Hepatocyte (in vitro differentiated cells): ENCODE results near the gene SPON1. TPM values are rescaled to one million over a fixed set of nuclear protein-coding genes. Genes with fewer than 3 reads are reported as not detected.
"Not testable (repeated sequence)": the region's sequence is repeated elsewhere in the genome, so short reads cannot be mapped to it uniquely, and the experiment has no call there.

ENCODE experiments used
- DNase-seq: peaks from one replicate; pipeline ENCODE4 v3.0.0-alpha.2; 2016; ENCODE audit warnings: low spot score
- H2AFZ ChIP-seq: fragments of 200-600 bp; sonication (generic); 2 replicates; pipeline ENCODE4 v1.6.0; 2016; ENCODE audit warnings: antibody characterized with exemption, mild to moderate bottlenecking
- H3K27ac ChIP-seq: fragments of 200-600 bp; sonication (generic); 2 replicates; pipeline ENCODE4 v1.5.1; 2016; ENCODE audit warnings: mild to moderate bottlenecking
- H3K27me3 ChIP-seq: fragments of 200-600 bp; sonication (generic); 2 replicates; pipeline ENCODE4 v1.6.1; 2016
- H3K36me3 ChIP-seq: fragments of 200-600 bp; sonication (generic); replicated peaks from 2 replicates; pipeline ENCODE4 v1.5.1; 2016; ENCODE audit warnings: low read depth; ENCODE audit not compliant: insufficient read depth
- H3K4me1 ChIP-seq: fragments of 200-600 bp; sonication (generic); 2 replicates; pipeline ENCODE4 v1.5.1; 2016; ENCODE audit warnings: mild to moderate bottlenecking, moderate library complexity; ENCODE audit not compliant: insufficient read depth
- H3K4me2 ChIP-seq: fragments of 200-600 bp; sonication (generic); 2 replicates; pipeline ENCODE4 v1.6.0; 2016
- H3K4me3 ChIP-seq: fragments of 200-600 bp; sonication (generic); 2 replicates; pipeline ENCODE4 v1.5.1; 2016; ENCODE audit warnings: mild to moderate bottlenecking
- H3K79me2 ChIP-seq: fragments of 200-600 bp; sonication (generic); 2 replicates; pipeline ENCODE4 v1.6.0; 2017; ENCODE audit warnings: mild to moderate bottlenecking
- H3K9me2 ChIP-seq: fragments of 200-600 bp; sonication (generic); replicated peaks from 2 replicates; pipeline ENCODE4 v1.6.0; 2017; ENCODE audit warnings: mild to moderate bottlenecking; ENCODE audit not compliant: insufficient read depth
- H3K9me3 ChIP-seq: fragments of 200-600 bp; sonication (generic); 2 replicates; pipeline ENCODE4 v1.5.1; 2016; ENCODE audit warnings: low read depth, mild to moderate bottlenecking
- H4K20me1 ChIP-seq: fragments of 200-600 bp; sonication (generic); 2 replicates; pipeline ENCODE4 v1.6.0; 2016; ENCODE audit warnings: mild to moderate bottlenecking; ENCODE audit not compliant: insufficient read depth, poor library complexity, severe bottlenecking
- EZH2 ChIP-seq: fragments of 200-600 bp; sonication (generic); IDR thresholded peaks from 2 replicates; pipeline ENCODE4 v1.6.1; 2016; ENCODE audit warnings: antibody characterized with exemption, mild to moderate bottlenecking, borderline replicate concordance
- EZH2phosphoT487 ChIP-seq: fragments of 200-600 bp; sonication (generic); IDR thresholded peaks from one replicate; pipeline ENCODE4 v1.6.1; 2018; ENCODE audit warnings: antibody characterized with exemption, mild to moderate bottlenecking, low read depth, moderate library complexity; ENCODE audit not compliant: unreplicated experiment, severe bottlenecking
- WGBS: methylation state at CpG from one replicate; pipeline ENCODE4 v1.1.6; 2016; ENCODE audit warnings: low lambda C conversion rate; ENCODE audit errors: missing lambda C conversion rate; 5-methylcytosine and 5-hydroxymethylcytosine counted together
- polyA plus RNA-seq: library from polyadenylated mRNA; unstranded; fragments of >200 nt; fragmentation: Nextera tagmentation; extraction: Ambion mirVana; gene quantifications from 2 replicates; pipeline ENCODE4 v1.2.1, GENCODE V29; 2016
- total RNA-seq: library from RNA; depleted of rRNA; stranded (reverse); fragments of >200 nt; gene quantifications from 2 replicates; pipeline ENCODE4 v1.2.3, GENCODE V29; 2014
- TF ChIP-seq, protein P1 (sequence below): fragments of 200-600 bp; sonication (generic); IDR thresholded peaks from 2 replicates; pipeline ENCODE4 v1.5.1; 2016; ENCODE audit warnings: antibody characterized with exemption, mild to moderate bottlenecking; ENCODE audit not compliant: poor library complexity

The SPON1 gene
- total and polyA plus RNA-seq, 2 experiments from 2014 or later = 47.8 to 73.1 TPM

DNA sequence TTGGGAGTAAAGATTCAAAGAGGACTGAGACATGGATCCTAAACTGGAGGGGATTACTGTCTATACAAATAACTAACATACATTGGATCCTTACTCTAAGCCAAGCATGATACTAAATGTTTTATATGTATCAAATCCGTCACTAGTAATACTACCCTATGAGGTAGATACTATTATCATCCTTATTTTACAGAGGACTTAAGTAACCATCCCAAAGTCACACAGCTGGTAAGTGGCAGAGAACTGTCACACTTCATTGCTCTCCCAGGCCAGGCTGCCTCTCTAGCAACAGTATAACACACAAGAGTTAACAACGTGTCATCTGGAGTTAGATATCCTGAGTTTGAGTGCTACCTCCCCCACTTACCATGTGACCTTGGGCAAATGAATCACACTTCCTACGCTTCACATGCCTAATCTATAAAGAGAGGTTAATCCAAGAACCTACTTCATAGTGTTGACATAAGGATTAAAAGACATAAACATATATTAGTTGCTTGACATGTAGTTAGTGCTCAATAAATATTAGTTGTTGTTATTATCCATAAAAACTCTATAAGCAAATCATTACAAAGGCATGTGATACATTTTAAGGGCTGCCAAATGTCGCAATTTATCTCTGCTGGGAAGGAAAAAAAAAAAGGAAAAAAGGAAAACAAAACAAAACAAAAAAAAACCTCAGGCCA, 33.8 kb upstream of the SPON1 start:
- Histone ChIP-seq H3K79me2 (no peaks in the 10 kb centered on the region), H3K4me2 (peak overlapping the region; percentile 1), H3K9me2 (no peaks in the 10 kb centered on the region), H3K27ac (peak overlapping the region; percentile 18), H2AFZ (no peak overlapping the region), H3K4me1 (peaks cover 12% of the 10 kb centered on the region), H3K4me3 (no peak overlapping the region), H3K27me3 (no peaks in the 10 kb centered on the region), H4K20me1 (no peaks in the 10 kb centered on the region), H3K9me3 (no peaks in the 10 kb centered on the region), H3K36me3 (no peaks in the 10 kb centered on the region)
- WGBS = 30% methylated on average over 4 of the region's 4 CpGs
- TF ChIP-seq EZH2phosphoT487 = no peak
- no peak for TF ChIP-seq EZH2
- TF ChIP-seq, protein P1, sequence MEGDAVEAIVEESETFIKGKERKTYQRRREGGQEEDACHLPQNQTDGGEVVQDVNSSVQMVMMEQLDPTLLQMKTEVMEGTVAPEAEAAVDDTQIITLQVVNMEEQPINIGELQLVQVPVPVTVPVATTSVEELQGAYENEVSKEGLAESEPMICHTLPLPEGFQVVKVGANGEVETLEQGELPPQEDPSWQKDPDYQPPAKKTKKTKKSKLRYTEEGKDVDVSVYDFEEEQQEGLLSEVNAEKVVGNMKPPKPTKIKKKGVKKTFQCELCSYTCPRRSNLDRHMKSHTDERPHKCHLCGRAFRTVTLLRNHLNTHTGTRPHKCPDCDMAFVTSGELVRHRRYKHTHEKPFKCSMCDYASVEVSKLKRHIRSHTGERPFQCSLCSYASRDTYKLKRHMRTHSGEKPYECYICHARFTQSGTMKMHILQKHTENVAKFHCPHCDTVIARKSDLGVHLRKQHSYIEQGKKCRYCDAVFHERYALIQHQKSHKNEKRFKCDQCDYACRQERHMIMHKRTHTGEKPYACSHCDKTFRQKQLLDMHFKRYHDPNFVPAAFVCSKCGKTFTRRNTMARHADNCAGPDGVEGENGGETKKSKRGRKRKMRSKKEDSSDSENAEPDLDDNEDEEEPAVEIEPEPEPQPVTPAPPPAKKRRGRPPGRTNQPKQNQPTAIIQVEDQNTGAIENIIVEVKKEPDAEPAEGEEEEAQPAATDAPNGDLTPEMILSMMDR = no peak
- peak; percentile 48 for DNase-seq

DNA sequence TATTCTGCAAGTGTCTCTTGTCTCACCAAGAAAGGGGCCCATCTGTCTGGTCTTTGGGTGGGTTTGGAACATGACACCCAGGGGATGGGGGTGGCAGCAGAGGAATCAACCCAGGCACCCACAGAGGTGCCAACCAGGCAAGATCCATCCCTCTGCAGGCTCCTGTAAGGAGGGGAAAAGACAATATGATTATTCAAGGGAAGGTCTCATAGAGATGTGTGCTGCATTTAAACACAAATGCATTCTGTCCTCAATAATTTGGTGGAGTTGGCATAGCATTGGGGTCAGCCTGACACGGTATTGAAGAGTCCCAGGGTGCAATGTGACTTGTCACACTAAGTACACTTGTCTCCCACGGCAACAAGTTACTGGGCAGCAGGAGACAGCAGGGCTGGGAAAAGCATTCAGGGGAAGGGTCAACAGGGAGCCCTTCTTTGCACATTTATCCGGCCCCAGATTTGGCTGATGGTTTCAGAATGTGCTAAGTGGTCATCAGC, 33.1 kb upstream of the SPON1 start:
- H3K9me3 ChIP-seq = no peaks in the 10 kb centered on the region
- H3K9me2 ChIP-seq = no peaks in the 10 kb centered on the region
- H3K27me3 ChIP-seq = no peaks in the 10 kb centered on the region
- 52% methylated on average over 3 of the region's 3 CpGs for WGBS
- H3K4me1 ChIP-seq = peaks cover 12% of the 10 kb centered on the region
- H3K4me2 ChIP-seq = peak overlapping the region; percentile 1
- H3K4me3 ChIP-seq = no peak overlapping the region
- peak overlapping the region; percentile 18 for H3K27ac ChIP-seq
- no peak for DNase-seq
- TF ChIP-seq, protein P1 = no peak
- TF ChIP-seq EZH2phosphoT487 (no peak), EZH2 (no peak)
- H3K36me3 ChIP-seq = no peaks in the 10 kb centered on the region
- peak overlapping the region; percentile 22 for H2AFZ ChIP-seq
- no peaks in the 10 kb centered on the region for H3K79me2 ChIP-seq
- no peaks in the 10 kb centered on the region for H4K20me1 ChIP-seq

DNA sequence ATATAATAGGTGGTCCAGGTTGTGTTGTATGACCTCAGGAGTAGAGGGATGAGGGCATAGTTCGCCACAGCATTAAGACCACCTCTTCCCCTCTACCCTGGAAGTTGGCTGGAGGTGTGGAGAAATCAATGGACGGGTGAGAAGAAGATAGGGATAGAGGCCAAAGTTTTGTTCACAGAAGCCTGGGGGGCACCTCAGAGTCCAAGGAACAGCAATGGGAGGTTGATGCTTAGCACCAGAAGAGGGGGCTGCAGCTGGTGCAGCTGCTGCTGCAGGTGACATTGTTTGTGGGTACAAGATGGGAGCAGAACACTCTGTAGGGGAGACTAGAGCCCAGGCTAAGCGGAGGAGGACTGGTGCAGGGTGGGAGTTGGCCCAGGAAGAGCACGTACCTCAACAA, 31.2 kb upstream of the SPON1 start:
- no peaks in the 10 kb centered on the region for H3K9me2 ChIP-seq
- H3K4me2 ChIP-seq = no peak overlapping the region
- H3K4me3 ChIP-seq = no peak overlapping the region
- WGBS = 92% methylated on average over 4 of the region's 4 CpGs
- H2AFZ ChIP-seq = no peak overlapping the region
- H3K36me3 ChIP-seq = no peaks in the 10 kb centered on the region
- H3K4me1 ChIP-seq = peaks cover 12% of the 10 kb centered on the region
- no peaks in the 10 kb centered on the region for H4K20me1 ChIP-seq
- no peak for TF ChIP-seq EZH2phosphoT487
- DNase-seq = no peak
- H3K79me2 ChIP-seq = no peaks in the 10 kb centered on the region
- H3K27ac ChIP-seq = no peak overlapping the region
- no peaks in the 10 kb centered on the region for H3K27me3 ChIP-seq
- no peaks in the 10 kb centered on the region for H3K9me3 ChIP-seq

DNA sequence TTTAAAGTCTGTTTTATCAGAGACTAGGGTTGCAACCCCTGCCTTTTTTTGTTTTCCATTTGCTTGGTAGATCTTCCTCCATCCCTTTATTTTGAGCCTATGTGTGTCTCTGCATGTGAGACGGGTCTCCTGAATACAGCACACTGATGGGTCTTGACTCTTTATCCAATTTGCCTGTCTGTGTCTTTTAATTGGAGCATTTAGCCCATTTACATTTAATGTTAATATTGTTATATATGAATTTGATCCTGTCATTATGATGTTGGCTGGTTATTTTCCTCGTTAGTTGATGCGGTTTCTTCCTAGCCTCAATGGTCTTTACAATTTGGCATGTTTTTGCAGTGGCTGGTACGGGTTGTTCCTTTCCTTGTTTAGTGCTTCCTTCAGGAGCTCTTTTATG, 25.4 kb upstream of the SPON1 start:
- H3K9me2 ChIP-seq, H3K79me2 ChIP-seq, H2AFZ ChIP-seq, H3K27ac ChIP-seq, H3K4me3 ChIP-seq, DNase-seq, H3K4me1 ChIP-seq, H3K27me3 ChIP-seq, H3K36me3 ChIP-seq, H3K4me2 ChIP-seq, H3K9me3 ChIP-seq, H4K20me1 ChIP-seq: not testable (repeated sequence)
- 97% methylated on average over 4 of the region's 4 CpGs for WGBS

DNA sequence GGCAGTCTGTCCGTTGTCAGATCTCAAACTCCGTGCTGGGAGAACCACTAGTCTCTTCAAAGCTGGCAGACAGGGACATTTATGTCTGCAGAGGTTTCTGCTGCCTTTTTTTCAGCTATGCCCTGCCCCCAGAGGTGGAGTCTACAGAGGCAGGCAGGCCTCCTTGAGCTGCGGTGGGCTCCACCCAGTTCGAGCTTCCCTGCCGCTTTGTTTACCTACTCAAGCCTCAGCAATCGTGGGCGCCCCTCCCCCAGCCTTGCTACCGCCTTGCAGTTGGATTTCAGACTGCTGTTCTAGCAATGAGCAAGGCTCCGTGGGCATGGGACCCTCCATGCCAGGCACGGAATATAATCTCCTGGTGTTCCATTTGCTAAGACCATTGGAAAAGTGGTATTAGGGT, 23.7 kb upstream of the SPON1 start:
- not testable (repeated sequence) for H2AFZ ChIP-seq, H3K79me2 ChIP-seq, H4K20me1 ChIP-seq, H3K4me1 ChIP-seq, H3K9me3 ChIP-seq, H3K27me3 ChIP-seq, H3K4me3 ChIP-seq, DNase-seq, H3K27ac ChIP-seq, H3K36me3 ChIP-seq, H3K4me2 ChIP-seq, H3K9me2 ChIP-seq
- 76% methylated on average over 10 of the region's 10 CpGs for WGBS
